Parathyroid adenoma (tissue), 2 donors: ENCODE data around the gene OR5H1.

Experiments
- H2AFZ ChIP-seq: fragments of 300-600 bp; sonication (generic); one replicate; pipeline ENCODE4 v1.7.0; 2017; ENCODE audit warnings: antibody characterized with exemption, mild to moderate bottlenecking
- H3K27ac ChIP-seq: fragments of 300-600 bp; sonication (generic); one replicate; pipeline ENCODE4 v1.7.0; 2017
- H3K27me3 ChIP-seq: fragments of 300-600 bp; sonication (generic); one replicate; pipeline ENCODE4 v1.7.0; 2017; ENCODE audit warnings: low read length; ENCODE audit not compliant: control insufficient read depth, insufficient read depth
- H3K36me3 ChIP-seq: fragments of 300-600 bp; sonication (generic); one replicate; pipeline ENCODE4 v1.7.0; 2017; ENCODE audit warnings: low read length; ENCODE audit not compliant: control insufficient read depth, insufficient read depth
- H3K4me1 ChIP-seq: fragments of 300-600 bp; sonication (generic); one replicate; pipeline ENCODE4 v1.7.0; 2017; ENCODE audit warnings: control low read depth
- H3K4me2 ChIP-seq: fragments of 300-600 bp; sonication (generic); one replicate; pipeline ENCODE4 v1.7.0; 2017; ENCODE audit warnings: low read length
- H3K4me3 ChIP-seq: fragments of 300-600 bp; sonication (generic); one replicate; pipeline ENCODE4 v1.7.0; 2017; ENCODE audit warnings: low read depth, low read length
- H3K79me2 ChIP-seq: fragments of 300-600 bp; sonication (generic); one replicate; pipeline ENCODE4 v1.7.0; 2017; ENCODE audit warnings: control low read depth
- H3K9ac ChIP-seq: fragments of 300-600 bp; sonication (generic); one replicate; pipeline ENCODE4 v1.7.0; 2017; ENCODE audit warnings: mild to moderate bottlenecking
- H3K9me3 ChIP-seq: fragments of 300-600 bp; sonication (generic); one replicate; pipeline ENCODE4 v1.7.0; 2017; ENCODE audit warnings: low read length; ENCODE audit not compliant: control insufficient read depth
- TF ChIP-seq, protein P1 (sequence below): fragments of 300-600 bp; sonication (generic); IDR thresholded peaks from one replicate; pipeline ENCODE4 v1.7.0; 2017; ENCODE audit warnings: antibody characterized with exemption, mild to moderate bottlenecking
- donor health status: primary hyperparathyroidism.

OR5H1 gene

GRCh38 chr3:98130421-98130820 lies at the start of gene OR5H1:
Gene OR5H1 (plus strand): TSS chr3:98130721. CDS start chr3:98132698, 1,977 bp downstream.
- H3K79me2 ChIP-seq = no peaks in the 10 kb centered on the region
- no peaks in the 10 kb centered on the region for H3K36me3 ChIP-seq
- no peak within 1 kb of the TSS for H3K4me2 ChIP-seq
- no peak within 1 kb of the TSS for H3K9ac ChIP-seq
- no peaks in the 10 kb centered on the region for H3K27me3 ChIP-seq
- no peaks in the 10 kb centered on the region for H3K9me3 ChIP-seq
- no peak within 1 kb of the TSS for H2AFZ ChIP-seq
- no peaks in the 10 kb centered on the region for H3K4me1 ChIP-seq
- no peak within 1 kb of the TSS for H3K4me3 ChIP-seq
- TF ChIP-seq, protein P1, sequence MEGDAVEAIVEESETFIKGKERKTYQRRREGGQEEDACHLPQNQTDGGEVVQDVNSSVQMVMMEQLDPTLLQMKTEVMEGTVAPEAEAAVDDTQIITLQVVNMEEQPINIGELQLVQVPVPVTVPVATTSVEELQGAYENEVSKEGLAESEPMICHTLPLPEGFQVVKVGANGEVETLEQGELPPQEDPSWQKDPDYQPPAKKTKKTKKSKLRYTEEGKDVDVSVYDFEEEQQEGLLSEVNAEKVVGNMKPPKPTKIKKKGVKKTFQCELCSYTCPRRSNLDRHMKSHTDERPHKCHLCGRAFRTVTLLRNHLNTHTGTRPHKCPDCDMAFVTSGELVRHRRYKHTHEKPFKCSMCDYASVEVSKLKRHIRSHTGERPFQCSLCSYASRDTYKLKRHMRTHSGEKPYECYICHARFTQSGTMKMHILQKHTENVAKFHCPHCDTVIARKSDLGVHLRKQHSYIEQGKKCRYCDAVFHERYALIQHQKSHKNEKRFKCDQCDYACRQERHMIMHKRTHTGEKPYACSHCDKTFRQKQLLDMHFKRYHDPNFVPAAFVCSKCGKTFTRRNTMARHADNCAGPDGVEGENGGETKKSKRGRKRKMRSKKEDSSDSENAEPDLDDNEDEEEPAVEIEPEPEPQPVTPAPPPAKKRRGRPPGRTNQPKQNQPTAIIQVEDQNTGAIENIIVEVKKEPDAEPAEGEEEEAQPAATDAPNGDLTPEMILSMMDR = no peak
- no peak within 1 kb of the TSS for H3K27ac ChIP-seq

DNA sequence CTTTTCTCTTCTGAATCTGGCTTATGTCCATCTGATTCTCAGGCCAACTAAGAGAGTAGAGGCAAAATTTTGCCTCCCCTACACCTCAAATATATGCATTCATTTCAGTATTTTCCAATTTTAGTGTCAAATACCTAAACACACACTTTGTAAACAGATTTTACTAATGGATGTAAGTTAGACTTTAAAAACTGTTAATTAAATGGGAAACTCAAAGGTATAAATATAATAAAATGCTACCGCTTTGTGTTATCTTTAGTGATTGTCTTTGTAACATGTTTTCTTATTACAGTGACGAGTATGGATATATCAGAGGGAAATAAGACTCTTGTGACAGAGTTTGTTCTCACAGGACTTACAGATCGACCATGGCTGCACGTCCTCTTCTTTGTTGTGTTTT lies 43.6 kb upstream of the OR5H1 start, which contains the start of gene OR5AC2:
Gene OR5AC2, plus strand, starts transcription at position 301 of the 400 bp plus-strand sequence. Its CDS starts 0 bp downstream, at position 301.
- Histone ChIP-seq H3K27ac (no peak within 1 kb of the TSS), H2AFZ (no peak within 1 kb of the TSS), H3K79me2 (no peaks in the 10 kb centered on the region), H3K9me3 (no peaks in the 10 kb centered on the region), H3K4me1 (no peaks in the 10 kb centered on the region), H3K27me3 (no peaks in the 10 kb centered on the region), H3K4me3 (no peak within 1 kb of the TSS), H3K36me3 (no peaks in the 10 kb centered on the region), H3K4me2 (no peak within 1 kb of the TSS), H3K9ac (no peak within 1 kb of the TSS)
- TF ChIP-seq, protein P1 = no peak

DNA sequence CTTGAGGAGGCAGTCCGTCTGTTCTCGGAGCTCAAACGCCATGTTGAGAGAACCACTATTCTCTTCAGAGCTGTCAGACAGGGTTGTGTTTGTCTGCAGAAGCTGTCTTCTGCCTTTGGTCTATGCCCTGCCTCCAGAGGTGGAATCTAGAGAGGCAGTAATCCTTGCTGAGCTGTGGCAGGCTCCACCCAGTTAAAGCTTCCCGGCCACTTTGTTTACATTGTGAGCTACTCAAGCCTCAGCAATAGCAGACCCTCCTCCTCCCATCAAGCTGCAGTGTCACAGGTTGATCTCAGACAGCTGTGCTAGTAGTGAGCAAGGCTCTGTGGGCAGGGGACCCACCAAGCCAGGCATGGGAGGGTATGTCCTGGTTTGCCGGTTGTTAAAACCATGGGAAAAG lies 34.6 kb upstream of the OR5H1 start:
- Histone ChIP-seq H3K9me3 (no peaks in the 10 kb centered on the region), H3K27ac (no peak overlapping the region), H3K27me3 (no peaks in the 10 kb centered on the region), H2AFZ (no peak overlapping the region), H3K36me3 (no peaks in the 10 kb centered on the region), H3K4me2 (no peak overlapping the region), H3K4me3 (no peak overlapping the region), H3K4me1 (no peaks in the 10 kb centered on the region), H3K9ac (no peak overlapping the region), H3K79me2 (no peaks in the 10 kb centered on the region)
- TF ChIP-seq, protein P1 = no peak

DNA sequence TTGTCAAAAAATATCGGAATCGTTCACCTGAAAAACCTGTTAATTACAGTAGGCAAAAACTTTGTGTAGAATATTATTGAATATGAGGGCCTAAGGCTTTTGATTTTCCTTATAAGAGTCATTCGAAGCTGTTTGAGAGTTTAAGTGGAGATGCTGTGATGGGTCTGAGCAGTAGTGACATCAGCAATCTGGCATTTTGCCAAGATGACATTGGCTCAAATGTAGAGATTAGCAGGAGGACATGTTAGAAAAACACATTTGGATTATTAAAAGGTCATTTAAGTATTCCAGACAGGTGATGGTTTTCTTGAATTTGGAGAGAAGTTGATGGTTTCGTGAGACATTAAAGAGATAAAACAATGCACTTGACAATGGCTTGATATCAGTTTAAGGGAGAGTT lies 30.7 kb upstream of the OR5H1 start:
- Histone ChIP-seq H3K4me2 (no peak overlapping the region), H2AFZ (no peak overlapping the region), H3K36me3 (no peaks in the 10 kb centered on the region), H3K27me3 (no peaks in the 10 kb centered on the region), H3K4me3 (no peak overlapping the region), H3K9me3 (no peaks in the 10 kb centered on the region), H3K4me1 (no peaks in the 10 kb centered on the region), H3K27ac (no peak overlapping the region), H3K9ac (no peak overlapping the region), H3K79me2 (no peaks in the 10 kb centered on the region)
- TF ChIP-seq, protein P1 = no peak

DNA sequence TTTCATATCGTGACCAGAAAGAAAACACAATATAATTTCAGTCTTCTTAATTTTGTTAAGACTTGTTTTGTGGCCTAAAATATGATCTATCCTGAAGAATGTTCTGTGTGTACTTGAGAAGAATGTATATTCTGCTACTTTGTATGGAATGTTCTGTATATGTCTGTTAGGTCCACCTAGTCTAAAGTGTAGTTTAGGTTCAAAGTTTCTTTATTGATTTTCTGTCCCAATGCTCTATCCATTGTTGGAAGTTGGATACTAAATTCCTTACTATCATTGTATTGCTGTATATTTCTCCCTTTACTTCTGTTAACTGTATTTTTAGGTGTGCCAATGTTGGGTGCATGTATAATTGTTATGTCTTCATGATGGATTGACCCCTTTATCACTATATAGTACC lies 22.4 kb upstream of the OR5H1 start:
- Histone ChIP-seq H3K4me3 (no peak overlapping the region), H3K4me1 (no peaks in the 10 kb centered on the region), H3K27me3 (no peaks in the 10 kb centered on the region), H3K27ac (no peak overlapping the region), H3K9ac (no peak overlapping the region), H3K4me2 (no peak overlapping the region), H2AFZ (no peak overlapping the region), H3K9me3 (no peaks in the 10 kb centered on the region), H3K36me3 (no peaks in the 10 kb centered on the region), H3K79me2 (no peaks in the 10 kb centered on the region)
- TF ChIP-seq, protein P1 = no peak
